Measurements from ENCODE around the gene CARD9. TPM values are rescaled to one million over a fixed set of nuclear protein-coding genes. Genes with fewer than 3 reads are reported as not detected.

The CARD9 gene
- total RNA-seq, 4 donors from 2014 or later = 0.27 to 1.5 (median 0.74) TPM

DNA sequence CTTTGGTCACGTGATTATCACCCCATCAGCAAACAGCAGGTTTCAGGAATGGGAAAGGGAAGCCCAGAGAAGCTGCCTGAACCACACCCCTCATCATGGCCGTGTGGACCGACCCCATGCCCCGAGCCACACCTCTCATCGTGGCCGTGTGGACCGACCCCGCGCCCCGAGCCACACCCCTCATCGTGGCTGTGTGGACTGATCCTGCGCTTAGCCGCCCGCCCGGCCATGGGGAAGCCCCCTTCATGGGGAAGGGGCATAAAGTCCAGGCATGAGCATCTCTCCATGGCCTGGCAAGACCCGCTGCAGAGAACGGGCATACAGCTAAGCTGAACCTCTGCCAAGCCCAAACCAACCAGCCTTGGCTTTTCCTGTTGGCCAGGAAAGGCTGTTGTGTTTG, 20.1 kb upstream of the CARD9 start:
- Histone ChIP-seq H3K27ac (no peak overlapping the region), H3K36me3 (peaks cover 18 to 62% of the 10 kb centered on the region in 2 donors), H3K27me3 (no peaks in the 10 kb centered on the region), H3K4me1 (peaks cover under 1 to 2% of the 10 kb centered on the region in 2 donors), H3K9me3 (no peaks in the 10 kb centered on the region), H3K4me3 (replicated peaks in 1 of 3) (no peak overlapping the region)
- intact Hi-C loops (cut with DNase I) = no loop called here
- TF ChIP-seq, protein P1, sequence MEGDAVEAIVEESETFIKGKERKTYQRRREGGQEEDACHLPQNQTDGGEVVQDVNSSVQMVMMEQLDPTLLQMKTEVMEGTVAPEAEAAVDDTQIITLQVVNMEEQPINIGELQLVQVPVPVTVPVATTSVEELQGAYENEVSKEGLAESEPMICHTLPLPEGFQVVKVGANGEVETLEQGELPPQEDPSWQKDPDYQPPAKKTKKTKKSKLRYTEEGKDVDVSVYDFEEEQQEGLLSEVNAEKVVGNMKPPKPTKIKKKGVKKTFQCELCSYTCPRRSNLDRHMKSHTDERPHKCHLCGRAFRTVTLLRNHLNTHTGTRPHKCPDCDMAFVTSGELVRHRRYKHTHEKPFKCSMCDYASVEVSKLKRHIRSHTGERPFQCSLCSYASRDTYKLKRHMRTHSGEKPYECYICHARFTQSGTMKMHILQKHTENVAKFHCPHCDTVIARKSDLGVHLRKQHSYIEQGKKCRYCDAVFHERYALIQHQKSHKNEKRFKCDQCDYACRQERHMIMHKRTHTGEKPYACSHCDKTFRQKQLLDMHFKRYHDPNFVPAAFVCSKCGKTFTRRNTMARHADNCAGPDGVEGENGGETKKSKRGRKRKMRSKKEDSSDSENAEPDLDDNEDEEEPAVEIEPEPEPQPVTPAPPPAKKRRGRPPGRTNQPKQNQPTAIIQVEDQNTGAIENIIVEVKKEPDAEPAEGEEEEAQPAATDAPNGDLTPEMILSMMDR (IDR thresholded peaks at IDR 0.05) = no peak
- TF ChIP-seq POLR2A (IDR thresholded peaks at IDR 0.05) = no peak
- DNase-seq = no peak
- WGBS, 2 donors = 89 to 91% methylated on average over 16 to 17 of the region's 17 CpGs

DNA sequence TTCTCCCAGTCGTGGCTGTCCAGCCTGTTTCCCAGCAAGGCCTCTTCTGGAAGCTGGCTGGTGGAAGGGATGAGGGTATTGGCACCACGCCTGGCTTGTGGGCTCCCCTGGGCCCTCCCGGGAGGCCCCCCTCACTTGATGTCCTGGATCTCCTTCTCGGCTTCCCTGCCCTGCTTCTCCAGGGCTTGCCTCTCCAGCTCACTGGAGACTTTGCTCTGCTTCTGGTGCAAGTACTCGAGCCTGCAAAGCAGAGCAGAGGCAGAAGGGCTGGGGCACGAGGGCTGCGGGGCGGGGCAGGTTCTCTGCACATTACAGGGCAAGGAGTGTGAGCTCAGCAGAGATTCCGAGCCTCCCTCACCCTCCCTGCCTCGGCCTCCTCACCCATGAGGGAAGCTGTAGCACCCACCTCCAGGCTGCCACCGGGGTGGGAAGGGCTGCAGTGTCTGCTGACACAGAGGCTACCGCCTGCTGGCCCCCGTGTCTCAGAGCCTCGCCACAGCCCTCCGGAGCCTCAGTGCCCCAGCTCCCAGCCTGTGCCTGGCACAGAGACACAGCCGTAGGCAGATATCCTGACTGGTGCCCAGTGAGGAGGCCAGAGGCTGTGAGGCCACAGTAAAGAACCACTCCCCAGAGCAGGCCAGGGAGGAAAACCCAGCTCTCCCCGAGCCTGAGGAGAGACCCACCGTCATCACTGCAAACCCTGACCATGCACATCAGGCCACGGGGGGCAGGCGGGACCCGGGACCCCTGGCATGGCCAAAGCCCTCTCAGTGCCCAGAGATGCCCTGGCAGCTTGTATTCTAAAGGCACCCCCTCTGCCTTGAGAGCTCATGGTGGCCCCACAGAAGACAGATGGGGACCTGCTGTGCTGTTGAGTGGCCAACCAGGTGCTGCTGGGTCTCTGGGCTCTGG, 19.3 kb upstream of the CARD9 start:
- TF ChIP-seq, protein P1 (IDR thresholded peaks at IDR 0.05) = no peak
- TF ChIP-seq POLR2A (IDR thresholded peaks at IDR 0.05) = no peak
- Histone ChIP-seq H3K36me3 (peaks cover 23 to 66% of the 10 kb centered on the region in 2 donors), H3K27ac (no peak overlapping the region), H3K27me3 (no peaks in the 10 kb centered on the region), H3K9me3 (no peaks in the 10 kb centered on the region), H3K4me1 (no peaks in the 10 kb centered on the region), H3K4me3 (replicated peaks in 1 of 3) (no peak overlapping the region)
- DNase-seq = no peak
- intact Hi-C loops (cut with DNase I) = no loop called here
- 75 to 81% methylated on average over 10 to 12 of the region's 21 CpGs for WGBS, 2 donors

- DNase-seq = no peak
- 86 to 94% methylated on average over 23 to 24 of the region's 28 CpGs for whole genome bisulfite sequencing, 2 donors
- Histone ChIP-seq H3K27ac (no peak overlapping the region), H3K36me3 (peaks cover 31 to 72% of the 10 kb centered on the region in 2 donors), H3K9me3 (no peaks in the 10 kb centered on the region), H3K4me3 (replicated peaks in 1 of 3) (no peak overlapping the region), H3K4me1 (no peaks in the 10 kb centered on the region), H3K27me3 (no peaks in the 10 kb centered on the region)
- intact Hi-C loops (cut with DNase I) = no loop called here
- TF ChIP-seq, protein P1 (IDR thresholded peaks at IDR 0.05) = no peak
- TF ChIP-seq POLR2A (IDR thresholded peaks at IDR 0.05) = no peak
Measured at GRCh38 chr9:136391737-136392537, 18.5 kb upstream of the CARD9 start.

DNA sequence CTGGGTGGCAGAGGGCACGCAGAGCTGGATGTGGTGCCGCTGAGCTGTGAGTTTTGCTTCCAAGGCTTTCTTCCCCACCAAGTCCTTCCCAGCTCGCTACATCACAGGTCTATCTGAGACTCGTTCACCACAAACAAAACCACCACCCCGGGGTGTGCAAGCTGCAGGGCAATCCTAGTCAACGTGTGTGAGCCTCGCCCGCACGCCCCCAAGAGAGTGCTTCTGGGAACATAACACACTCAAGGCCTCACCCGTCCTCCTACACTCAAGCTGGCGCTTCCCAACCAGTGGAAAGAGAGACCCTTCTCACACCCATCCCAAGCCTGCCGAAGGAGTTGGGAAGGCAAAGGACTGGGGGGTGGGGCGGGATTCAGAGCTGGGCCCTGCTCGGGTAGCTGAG, 15.9 kb upstream of the CARD9 start:
- intact Hi-C loops (cut with DNase I) = no loop called here
- Histone ChIP-seq H3K27me3 (no peaks in the 10 kb centered on the region), H3K9me3 (no peaks in the 10 kb centered on the region), H3K27ac (no peak overlapping the region), H3K4me1 (no peaks in the 10 kb centered on the region), H3K36me3 (peaks cover 25 to 62% of the 10 kb centered on the region in 2 donors), H3K4me3 (replicated peaks in 1 of 3) (no peak overlapping the region)
- 90 to 91% methylated on average over 7 to 9 of the region's 14 CpGs for WGBS, 2 donors
- no peak for DNase-seq
- no peak for TF ChIP-seq POLR2A (IDR thresholded peaks at IDR 0.05)
- TF ChIP-seq, protein P1 (IDR thresholded peaks at IDR 0.05) = no peak

All from thyroid gland (tissue), 4 donors.